Activated CD4-positive, alpha-beta T cell treated with anti-CD3 and anti-CD28 coated beads for 36 hours (primary cell): ENCODE results near the gene PSMD13. TPM values are rescaled to one million over a fixed set of nuclear protein-coding genes. Genes with fewer than 3 reads are reported as not detected.

ENCODE experiments used
- ATAC-seq: fragments of 200-7000 bp; cut with Tn5 transposase; one replicate; pipeline ENCODE4 v1.10.0; 2021; ENCODE audit warnings: mild to moderate bottlenecking, moderate library complexity
- CTCF ChIA-PET: fragments of 350-600 bp; sonication (Branson Sonifier 250); formaldehyde crosslinking; loops from one replicate; lab custom pipeline; 2021; ENCODE audit warnings: antibody characterized with exemption; lab: Charles Lee
- POLR2A ChIA-PET: fragments of 350-600 bp; sonication (Branson Sonifier 250); formaldehyde crosslinking; loops from one replicate; lab custom pipeline; 2021; ENCODE audit warnings: antibody characterized with exemption, inconsistent platforms; lab: Charles Lee
- DNase-seq: peaks from one replicate; pipeline ENCODE4 v3.0.0-alpha.2; 2020
- H3K27ac Mint-ChIP-seq: one replicate; pipeline ENCODE4 v1.8.0; 2021; ENCODE audit warnings: mixed read lengths
- H3K27me3 Mint-ChIP-seq: one replicate; pipeline ENCODE4 v1.8.0; 2021; ENCODE audit warnings: mixed read lengths
- H3K36me3 Mint-ChIP-seq: one replicate; pipeline ENCODE4 v1.8.0; 2021; ENCODE audit warnings: low read depth, mixed read lengths
- H3K4me1 Mint-ChIP-seq: one replicate; pipeline ENCODE4 v1.8.0; 2021; ENCODE audit warnings: mixed read lengths
- H3K4me3 Mint-ChIP-seq: one replicate; pipeline ENCODE4 v1.8.0; 2021; ENCODE audit warnings: mild to moderate bottlenecking, moderate library complexity, mixed read lengths
- H3K9me3 Mint-ChIP-seq: one replicate; pipeline ENCODE4 v1.8.0; 2021; ENCODE audit warnings: low read depth, mixed read lengths
- intact Hi-C, 2 experiments: fragments of 100-400 bp; cut with DNase I in 1 of 2; cut with micrococcal nuclease in 1 of 2; formaldehyde crosslinking; loops; one replicate each; pipeline versions ENCODE4 v1.14.2 to v1.15.1; 2022 to 2024; cut with DNase I, micrococcal nuclease
- total RNA-seq, 2 experiments: library from RNA; stranded (reverse); gene quantifications; one replicate each; pipeline ENCODE4 v1.2.3, GENCODE V29; 2021

PSMD13 gene
- total RNA-seq, 2 experiments from 2014 or later, result 134 to 212 TPM

GRCh38 chr11:289712-290620 lies 53.2 kb downstream of the PSMD13 start:
- POLR2A ChIA-PET, result interaction anchor here (1.0 kb wide), 1 partner anchor 9 kb away, joined by 3 read pairs; no protein-coding TSS in a partner anchor
- Mint-ChIP-seq H3K27me3 (no peaks in the 10 kb centered on the region), H3K4me3 (peak overlapping the region; percentile 65), H3K9me3 (no peaks in the 10 kb centered on the region), H3K27ac (peak overlapping the region; percentile 47), H3K36me3 (peaks cover 16% of the 10 kb centered on the region), H3K4me1 (peaks cover 26% of the 10 kb centered on the region)
- CTCF ChIA-PET, result interaction anchor here (0.8 kb wide), 1 partner anchor 16 kb away, joined by 6 read pairs; no protein-coding TSS in a partner anchor
- peak; percentile 18 for DNase-seq
- no peak for ATAC-seq
- intact Hi-C loops, result loop anchor here (1.0 to 5.0 kb wide), 2 partner anchors 16 to 53 kb away; partner anchors contain the start of genes PSMD13 (in 1 of the 2) and SIRT3 (in 1 of the 2)

GRCh38 chr11:290621-291231 lies 54.0 kb downstream of the PSMD13 start:
- peak overlapping the region; percentile 65 for H3K4me3 Mint-ChIP-seq
- peak; percentile 12 for DNase-seq
- no peaks in the 10 kb centered on the region for H3K9me3 Mint-ChIP-seq
- peak overlapping the region; percentile 41 for H3K27ac Mint-ChIP-seq
- ATAC-seq, result no peak
- peaks cover 26% of the 10 kb centered on the region for H3K4me1 Mint-ChIP-seq
- intact Hi-C loops, result loop anchor here in 1 of 2 experiments (1.0 kb wide), 1 partner anchor 16 kb away; no protein-coding TSS in a partner anchor
- H3K27me3 Mint-ChIP-seq, result no peaks in the 10 kb centered on the region
- POLR2A ChIA-PET, result no interaction called here
- CTCF ChIA-PET, result interaction anchor here (2.0 kb wide), 1 partner anchor 14 kb away, joined by 7 read pairs; no protein-coding TSS in a partner anchor
- H3K36me3 Mint-ChIP-seq, result peaks cover 16% of the 10 kb centered on the region

GRCh38 chr11:291281-292210 lies 54.8 kb downstream of the PSMD13 start:
- peaks cover 16% of the 10 kb centered on the region for H3K36me3 Mint-ChIP-seq
- POLR2A ChIA-PET, result no interaction called here

GRCh38 chr11:292211-293121 lies 55.7 kb downstream of the PSMD13 start:
- H3K9me3 Mint-ChIP-seq, result no peaks in the 10 kb centered on the region
- no peak for ATAC-seq
- POLR2A ChIA-PET, result no interaction called here
- peaks cover 16% of the 10 kb centered on the region for H3K36me3 Mint-ChIP-seq
- CTCF ChIA-PET, result interaction anchor here (0.7 to 2.0 kb wide), 2 partner anchors 13 to 25 kb away, joined by 4 to 7 read pairs; no protein-coding TSS in a partner anchor
- no peak overlapping the region for H3K27ac Mint-ChIP-seq
- DNase-seq, result peak; percentile 12
- intact Hi-C loops, result no loop called here
- peaks cover 21% of the 10 kb centered on the region for H3K4me1 Mint-ChIP-seq
- no peak overlapping the region for H3K4me3 Mint-ChIP-seq
- no peaks in the 10 kb centered on the region for H3K27me3 Mint-ChIP-seq

More at GRCh38 chr11:291281-292210, 54.8 kb downstream of the PSMD13 start:
- Mint-ChIP-seq H3K4me3 (no peak overlapping the region), H3K27ac (peak overlapping the region; percentile 41), H3K9me3 (no peaks in the 10 kb centered on the region), H3K4me1 (peaks cover 26% of the 10 kb centered on the region), H3K27me3 (no peaks in the 10 kb centered on the region)
- DNase-seq (peak; percentile 7), ATAC-seq (no peak)
- intact Hi-C loops, result no loop called here
- CTCF ChIA-PET, result interaction anchor here (2.0 kb wide), 1 partner anchor 14 kb away, joined by 7 read pairs; no protein-coding TSS in a partner anchor

GRCh38 chr11:293271-293851 lies 56.6 kb downstream of the PSMD13 start:
- Mint-ChIP-seq H3K4me3 (no peak overlapping the region), H3K36me3 (peaks cover 10% of the 10 kb centered on the region), H3K9me3 (no peaks in the 10 kb centered on the region), H3K27ac (no peak overlapping the region), H3K27me3 (no peaks in the 10 kb centered on the region), H3K4me1 (peaks cover 17% of the 10 kb centered on the region)
- CTCF ChIA-PET, result interaction anchor here (0.7 to 0.8 kb wide), 3 partner anchors 24 to 32 kb away, joined by 3 to 4 read pairs (median 3); no protein-coding TSS in a partner anchor
- POLR2A ChIA-PET, result no interaction called here
- DNase-seq (peak; percentile 9), ATAC-seq (no peak)
- intact Hi-C loops, result no loop called here

- Mint-ChIP-seq H3K4me3 (no peak overlapping the region), H3K36me3 (peaks cover 9% of the 10 kb centered on the region), H3K27ac (no peak overlapping the region), H3K27me3 (no peaks in the 10 kb centered on the region), H3K9me3 (no peaks in the 10 kb centered on the region), H3K4me1 (peaks cover 17% of the 10 kb centered on the region)
- peak; percentile 6 for DNase-seq
- ATAC-seq, result no peak
- ChIA-PET CTCF (interaction anchor here (0.6 to 1.5 kb wide), 4 partner anchors 12 to 65 kb away, joined by 3 to 9 read pairs (median 3); no protein-coding TSS in a partner anchor), POLR2A (no interaction called here)
- intact Hi-C loops, result no loop called here
Measured at GRCh38 chr11:293852-294661, 57.3 kb downstream of the PSMD13 start.

GRCh38 chr11:294780-295179 lies 58.0 kb downstream of the PSMD13 start:
- DNase-seq (peak; percentile 8), ATAC-seq (no peak)
- Mint-ChIP-seq H3K27me3 (no peaks in the 10 kb centered on the region), H3K36me3 (peaks cover 9% of the 10 kb centered on the region), H3K27ac (no peak overlapping the region), H3K4me1 (peaks cover 13% of the 10 kb centered on the region), H3K9me3 (no peaks in the 10 kb centered on the region), H3K4me3 (no peak overlapping the region)
- intact Hi-C loops, result no loop called here
- ChIA-PET CTCF (interaction anchor here (0.6 to 1.5 kb wide), 2 partner anchors 11 to 66 kb away, joined by 3 to 9 read pairs; no protein-coding TSS in a partner anchor), POLR2A (no interaction called here)

GRCh38 chr11:295351-296170 lies 58.8 kb downstream of the PSMD13 start:
- Mint-ChIP-seq H3K4me1 (peaks cover 11% of the 10 kb centered on the region), H3K4me3 (no peak overlapping the region), H3K9me3 (no peaks in the 10 kb centered on the region), H3K27ac (no peak overlapping the region), H3K36me3 (peaks cover 9% of the 10 kb centered on the region), H3K27me3 (no peaks in the 10 kb centered on the region)
- peak; percentile 8 for DNase-seq
- intact Hi-C loops, result no loop called here
- ChIA-PET POLR2A (no interaction called here), CTCF (interaction anchor here (0.6 to 1.5 kb wide), 3 partner anchors 10 to 15 kb away, joined by 3 to 9 read pairs (median 4); no protein-coding TSS in a partner anchor)
- no peak for ATAC-seq
